H9 (cell line): ENCODE results near the gene PFKP. TPM values are rescaled to one million over a fixed set of nuclear protein-coding genes. Genes with fewer than 3 reads are reported as not detected.

Experiments
- DNase-seq: peaks from one replicate; pipeline ENCODE4 v3.0.0-alpha.2; 2017
- H2AFZ ChIP-seq: one replicate; pipeline ENCODE4 v1.6.1; 2013; ENCODE audit warnings: mild to moderate bottlenecking, low read length, control low read depth, moderate library complexity
- H2AK5ac ChIP-seq: 2 replicates; pipeline ENCODE4 v1.6.1; 2013; ENCODE audit warnings: low read length, control low read depth, mixed read lengths; ENCODE audit not compliant: insufficient read length
- H2BK120ac ChIP-seq: one replicate; pipeline ENCODE4 v1.6.1; 2013; ENCODE audit warnings: low read depth, mild to moderate bottlenecking, low read length, control low read depth, inconsistent platforms; ENCODE audit not compliant: poor library complexity, severe bottlenecking
- H2BK12ac ChIP-seq: 2 replicates; pipeline ENCODE4 v1.6.1; 2013; ENCODE audit warnings: low read length, control low read depth, mixed read lengths, low read depth; ENCODE audit not compliant: insufficient read length
- H2BK15ac ChIP-seq: 2 replicates; pipeline ENCODE4 v1.6.1; 2013; ENCODE audit warnings: low read depth, low read length, control low read depth
- H2BK20ac ChIP-seq: one replicate; pipeline ENCODE4 v1.6.1; 2013; ENCODE audit warnings: low read depth, mild to moderate bottlenecking, low read length, control low read depth, inconsistent platforms; ENCODE audit not compliant: poor library complexity, severe bottlenecking
- H2BK5ac ChIP-seq: 2 replicates; pipeline ENCODE4 v1.6.1; 2013; ENCODE audit warnings: low read length, control low read depth, mixed read lengths; ENCODE audit not compliant: insufficient read length
- H3K14ac ChIP-seq: 2 replicates; pipeline ENCODE4 v1.6.1; 2013; ENCODE audit warnings: low read length, control low read depth; ENCODE audit not compliant: insufficient read depth
- H3K18ac ChIP-seq: 2 replicates; pipeline ENCODE4 v1.6.1; 2013; ENCODE audit warnings: low read depth, mild to moderate bottlenecking, mixed read lengths, low read length, control low read depth; ENCODE audit not compliant: insufficient read length
- H3K23ac ChIP-seq: 2 replicates; pipeline ENCODE4 v1.6.1; 2013; ENCODE audit warnings: low read length, control low read depth, mixed read lengths, low read depth; ENCODE audit not compliant: insufficient read length
- H3K23me2 ChIP-seq: 2 replicates; pipeline ENCODE4 v1.6.1; 2013; ENCODE audit warnings: low read depth, mild to moderate bottlenecking, mixed read lengths, low read length, control low read depth; ENCODE audit not compliant: insufficient read length, poor library complexity, severe bottlenecking
- H3K27ac ChIP-seq: 2 replicates; pipeline ENCODE4 v1.5.1; 2013; ENCODE audit warnings: low read length, control low read depth, mixed read lengths, low read depth; ENCODE audit not compliant: insufficient read length
- H3K27me3 ChIP-seq: 2 replicates; pipeline ENCODE4 v1.6.1; 2013; ENCODE audit warnings: low read length, control low read depth, inconsistent platforms; ENCODE audit not compliant: insufficient read depth
- H3K4ac ChIP-seq: 2 replicates; pipeline ENCODE4 v1.6.1; 2013; ENCODE audit warnings: low read depth, mild to moderate bottlenecking, control low read depth, inconsistent platforms, low read length, moderate library complexity
- H3K4me1 ChIP-seq: 2 replicates; pipeline ENCODE4 v1.6.1; 2013; ENCODE audit warnings: low read length, control low read depth, inconsistent platforms; ENCODE audit not compliant: insufficient read depth
- H3K4me2 ChIP-seq: 2 replicates; pipeline ENCODE4 v1.6.1; 2013; ENCODE audit warnings: low read length, control low read depth, mixed read lengths; ENCODE audit not compliant: insufficient read length, insufficient read depth
- H3K56ac ChIP-seq: 2 replicates; pipeline ENCODE4 v1.6.1; 2013; ENCODE audit warnings: low read depth, mild to moderate bottlenecking, mixed read lengths, low read length, control low read depth; ENCODE audit not compliant: insufficient read length
- H3K79me1 ChIP-seq: 2 replicates; pipeline ENCODE4 v1.6.1; 2013; ENCODE audit warnings: low read depth, mild to moderate bottlenecking, moderate library complexity, low read length, control low read depth, inconsistent platforms; ENCODE audit not compliant: insufficient read depth, poor library complexity, severe bottlenecking
- H3K79me2 ChIP-seq: 2 replicates; pipeline ENCODE4 v1.6.1; 2013; ENCODE audit warnings: low read length, control low read depth, inconsistent platforms; ENCODE audit not compliant: insufficient read depth
- H3K9ac ChIP-seq: 2 replicates; pipeline ENCODE4 v1.6.1; 2013; ENCODE audit warnings: low read length, control low read depth, mixed read lengths; ENCODE audit not compliant: insufficient read length; ENCODE audit errors: extremely low read depth
- H3K9me3 ChIP-seq: one replicate; pipeline ENCODE4 v1.6.1; 2013; ENCODE audit warnings: low read depth, low read length, inconsistent platforms; ENCODE audit not compliant: control insufficient read depth
- H3T11ph ChIP-seq: one replicate; pipeline ENCODE4 v1.6.1; 2013; ENCODE audit warnings: mild to moderate bottlenecking, low read length, control low read depth, inconsistent platforms
- H4K20me1 ChIP-seq: one replicate; pipeline ENCODE4 v1.6.1; 2013; ENCODE audit not compliant: control insufficient read depth, insufficient read length, insufficient read depth
- H4K5ac ChIP-seq: 2 replicates; pipeline ENCODE4 v1.6.1; 2013; ENCODE audit warnings: low read depth, mild to moderate bottlenecking, mixed read lengths, low read length, control low read depth; ENCODE audit not compliant: insufficient read length
- H4K8ac ChIP-seq: replicated peaks from 2 replicates; pipeline ENCODE4 v1.6.1; 2013; ENCODE audit warnings: low read length, control low read depth, mixed read lengths, low read depth; ENCODE audit not compliant: insufficient read length
- H4K91ac ChIP-seq: 2 replicates; pipeline ENCODE4 v1.6.1; 2013; ENCODE audit warnings: low read depth, mild to moderate bottlenecking, moderate library complexity, mixed read lengths, low read length, control low read depth; ENCODE audit not compliant: insufficient read length
- H3K27ac Mint-ChIP-seq, 3 experiments: 2 replicates in 2 of 3; 3 replicates in 1 of 3; pipeline ENCODE4 v1.8.0; 2020 to 2021; ENCODE audit warnings: mixed read lengths in 3 of 3, mild to moderate bottlenecking in 1 of 3, moderate library complexity in 1 of 3
- H3K27me3 Mint-ChIP-seq: 2 replicates; pipeline ENCODE4 v1.8.0; 2021; ENCODE audit warnings: low read depth, mild to moderate bottlenecking, moderate library complexity, mixed read lengths
- H3K36me3 Mint-ChIP-seq, 3 experiments: 2 replicates in 2 of 3; 3 replicates in 1 of 3; pipeline ENCODE4 v1.8.0; 2020 to 2021; ENCODE audit warnings: low read depth in 3 of 3, mixed read lengths in 3 of 3; ENCODE audit not compliant: insufficient read depth in 1 of 3
- H3K4me1 Mint-ChIP-seq, 2 experiments: 2 replicates each; pipeline ENCODE4 v1.8.0; 2020; ENCODE audit warnings: mixed read lengths in 2 of 2
- H3K4me3 Mint-ChIP-seq, 2 experiments: 2 replicates in 1 of 2; 3 replicates in 1 of 2; pipeline ENCODE4 v1.8.0; 2020 to 2021; ENCODE audit warnings: mild to moderate bottlenecking in 2 of 2, mixed read lengths in 2 of 2, moderate library complexity in 1 of 2
- H3K9me3 Mint-ChIP-seq, 2 experiments: 2 replicates in 1 of 2; 3 replicates in 1 of 2; pipeline ENCODE4 v1.8.0; 2020; ENCODE audit warnings: mild to moderate bottlenecking in 2 of 2, mixed read lengths in 2 of 2, moderate library complexity in 1 of 2
- CTCF ChIP-seq: fragments of 200-600 bp; sonication (generic); conservative IDR thresholded peaks from 3 replicates; pipeline ENCODE4 v1.8.0; 2021; ENCODE audit warnings: antibody characterized with exemption, mild to moderate bottlenecking
- WGBS: extraction: QIAGEN DNeasy Blood & Tissue Kit; methylation state at CpG from one replicate; pipeline ENCODE4 v1.1.7; 2013; ENCODE audit warnings: missing lambda C conversion rate, low lambda C conversion rate, mixed read lengths; ENCODE audit not compliant: insufficient read length; ENCODE audit errors: extremely low coverage; 5-methylcytosine and 5-hydroxymethylcytosine counted together
- total RNA-seq: library from RNA; stranded (reverse); gene quantifications from 2 replicates; pipeline ENCODE4 v1.2.1, GENCODE V29; 2021

Gene PFKP
- total RNA-seq, 1 experiment from 2014 or later = 145 TPM

- no peak overlapping the region for H2BK15ac ChIP-seq
- H3T11ph ChIP-seq = no peak overlapping the region
- peaks cover 24 to 41% (median 39%) of the 10 kb centered on the region in 3 experiments for H3K36me3 Mint-ChIP-seq
- H3K27me3 Mint-ChIP-seq = no peaks in the 10 kb centered on the region; the same call in 1 of the 2 replicates
- H3K79me1 ChIP-seq = peaks cover 11% of the 10 kb centered on the region
- no peak overlapping the region for H2BK12ac ChIP-seq
- TF ChIP-seq CTCF = no peak
- peaks cover 7% of the 10 kb centered on the region; the same call in 1 of the 2 replicates for H3K79me2 ChIP-seq
- H3K56ac ChIP-seq = no peak overlapping the region
- H4K8ac ChIP-seq = no peak overlapping the region
- no peaks in the 10 kb centered on the region for H3K9me3 ChIP-seq
- H2BK120ac ChIP-seq = no peak overlapping the region
- H4K20me1 ChIP-seq = peaks cover 2% of the 10 kb centered on the region
- no peak overlapping the region for H3K4me3 Mint-ChIP-seq
- no peak overlapping the region for H4K5ac ChIP-seq
- no peak overlapping the region for H3K14ac ChIP-seq
- no peaks in the 10 kb centered on the region for H3K23me2 ChIP-seq
- no peak overlapping the region for H3K23ac ChIP-seq
- no peak overlapping the region for H4K91ac ChIP-seq
- H2AK5ac ChIP-seq = no peak overlapping the region
- no peaks in the 10 kb centered on the region for H3K27me3 ChIP-seq
- H3K27ac ChIP-seq = no peak overlapping the region
- H3K9me3 Mint-ChIP-seq = no peaks in the 10 kb centered on the region
- H3K18ac ChIP-seq = no peak overlapping the region
- H3K9ac ChIP-seq = no peak overlapping the region
- H3K4ac ChIP-seq = no peak overlapping the region
- H3K4me1 ChIP-seq = peaks cover 5% of the 10 kb centered on the region; the same call in 1 of the 2 replicates
- no peak overlapping the region for H3K4me2 ChIP-seq
- peaks cover 30 to 45% of the 10 kb centered on the region in 2 experiments for H3K4me1 Mint-ChIP-seq
- H2BK20ac ChIP-seq = no peak overlapping the region
- H2AFZ ChIP-seq = no peak overlapping the region
- peak overlapping the region in 2 of 3 experiments; percentile 29 to 63; a peak in 4 of 7 replicates for H3K27ac Mint-ChIP-seq
- WGBS = no CpG with 5 or more reads among the region's 17 CpGs
- DNase-seq = no peak
- no peak overlapping the region for H2BK5ac ChIP-seq
Observed at GRCh38 chr10:3095373-3096139, 28.2 kb downstream of the PFKP start.
